ENCODE data around the gene IMMP2L.

DNA sequence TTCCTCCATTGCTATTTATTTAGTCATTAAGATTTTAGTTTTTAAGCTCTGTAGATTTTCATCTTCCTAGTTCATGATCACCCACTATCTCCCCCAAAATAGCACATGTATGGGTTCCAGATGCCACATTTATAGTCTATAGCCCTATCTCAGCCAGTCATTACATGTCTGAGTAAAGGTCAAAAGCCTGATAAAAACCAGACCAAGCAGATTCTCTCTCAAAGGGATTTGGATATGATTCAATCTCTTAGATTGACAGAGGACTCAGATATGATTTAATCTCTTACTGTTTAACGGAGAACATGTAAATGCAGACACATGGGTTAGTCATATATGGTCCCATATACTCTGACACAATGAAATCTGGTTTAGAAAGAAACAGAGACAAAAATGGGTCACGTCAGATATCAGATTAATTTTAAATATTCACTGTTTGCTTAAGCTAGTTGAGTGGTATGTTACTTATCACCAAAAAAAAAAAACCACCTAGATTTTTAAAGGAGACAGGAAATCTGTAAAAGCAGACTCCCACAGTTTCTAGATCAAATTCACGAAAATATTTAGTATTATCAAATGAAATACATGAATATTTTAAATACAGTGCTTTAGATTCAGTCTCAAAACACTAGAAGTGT, 578.4 kb downstream of the IMMP2L start:
- TF ChIP-seq, protein P1, sequence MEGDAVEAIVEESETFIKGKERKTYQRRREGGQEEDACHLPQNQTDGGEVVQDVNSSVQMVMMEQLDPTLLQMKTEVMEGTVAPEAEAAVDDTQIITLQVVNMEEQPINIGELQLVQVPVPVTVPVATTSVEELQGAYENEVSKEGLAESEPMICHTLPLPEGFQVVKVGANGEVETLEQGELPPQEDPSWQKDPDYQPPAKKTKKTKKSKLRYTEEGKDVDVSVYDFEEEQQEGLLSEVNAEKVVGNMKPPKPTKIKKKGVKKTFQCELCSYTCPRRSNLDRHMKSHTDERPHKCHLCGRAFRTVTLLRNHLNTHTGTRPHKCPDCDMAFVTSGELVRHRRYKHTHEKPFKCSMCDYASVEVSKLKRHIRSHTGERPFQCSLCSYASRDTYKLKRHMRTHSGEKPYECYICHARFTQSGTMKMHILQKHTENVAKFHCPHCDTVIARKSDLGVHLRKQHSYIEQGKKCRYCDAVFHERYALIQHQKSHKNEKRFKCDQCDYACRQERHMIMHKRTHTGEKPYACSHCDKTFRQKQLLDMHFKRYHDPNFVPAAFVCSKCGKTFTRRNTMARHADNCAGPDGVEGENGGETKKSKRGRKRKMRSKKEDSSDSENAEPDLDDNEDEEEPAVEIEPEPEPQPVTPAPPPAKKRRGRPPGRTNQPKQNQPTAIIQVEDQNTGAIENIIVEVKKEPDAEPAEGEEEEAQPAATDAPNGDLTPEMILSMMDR (IDR thresholded peaks at IDR 0.05; ENCODE audit: control extremely low read depth in 1 of 3, insufficient read depth in 1 of 3, low read depth in 1 of 3, low read length in 3 of 3) = no peak
- TF ChIP-seq TAF7 (optimal IDR thresholded peaks at IDR 0.05; ENCODE audit: borderline replicate concordance, low read depth, low read length) (no peak), SIN3A (conservative IDR thresholded peaks at IDR 0.05 in 1 of 2, IDR thresholded peaks at IDR 0.05 in 1 of 2; ENCODE audit: low read depth in 1 of 2, low read length in 2 of 2) (no peak)

Data from H1 (cell line).